ENCODE results near the gene PTH1R. TPM values are rescaled to one million over a fixed set of nuclear protein-coding genes. Genes with fewer than 3 reads are reported as not detected.

PTH1R gene
- total RNA-seq, 1 donor from 2014 or later = 11.8 TPM

DNA sequence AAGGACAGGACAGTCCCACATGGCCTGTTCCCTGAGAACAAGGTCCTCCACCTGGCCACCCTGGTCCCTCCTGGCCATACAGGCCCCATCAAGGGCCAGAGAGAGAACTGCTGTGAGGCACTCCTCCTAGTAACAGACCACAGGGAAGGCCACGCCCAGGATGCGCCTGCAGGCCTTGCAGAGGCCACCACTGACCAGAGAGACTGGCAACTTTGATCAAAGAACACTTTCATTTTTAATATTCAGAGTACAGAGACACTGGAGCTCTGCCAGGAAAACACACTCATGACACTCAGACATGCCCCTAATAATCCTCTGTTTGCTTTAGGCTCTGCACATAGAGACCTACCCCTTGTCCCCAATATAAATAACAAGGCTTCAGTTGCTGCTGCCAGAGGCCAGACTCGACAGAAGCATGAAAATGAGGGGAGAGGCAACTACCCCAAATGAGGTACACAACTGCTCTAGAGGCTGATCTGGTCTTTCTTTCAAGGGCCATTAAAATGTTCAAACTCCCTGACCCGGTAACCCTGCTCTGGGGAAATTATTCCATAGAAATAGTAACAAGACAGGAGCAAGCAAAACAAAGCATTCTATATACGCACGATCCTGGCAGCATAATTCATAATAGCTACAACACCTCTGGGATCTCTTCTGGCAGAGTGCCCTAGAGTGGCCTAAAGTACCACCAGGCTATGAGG, 54.3 kb downstream of the PTH1R start:
- intact Hi-C loops (cut with DNase I) = loop anchor here (5.0 kb wide), 1 partner anchor 46 kb away; the partner anchor contains the start of genes CCDC12 and NBEAL2
- ATAC-seq (ENCODE audit: poor library complexity) (no peak), DNase-seq (peak; percentile 86)

DNA sequence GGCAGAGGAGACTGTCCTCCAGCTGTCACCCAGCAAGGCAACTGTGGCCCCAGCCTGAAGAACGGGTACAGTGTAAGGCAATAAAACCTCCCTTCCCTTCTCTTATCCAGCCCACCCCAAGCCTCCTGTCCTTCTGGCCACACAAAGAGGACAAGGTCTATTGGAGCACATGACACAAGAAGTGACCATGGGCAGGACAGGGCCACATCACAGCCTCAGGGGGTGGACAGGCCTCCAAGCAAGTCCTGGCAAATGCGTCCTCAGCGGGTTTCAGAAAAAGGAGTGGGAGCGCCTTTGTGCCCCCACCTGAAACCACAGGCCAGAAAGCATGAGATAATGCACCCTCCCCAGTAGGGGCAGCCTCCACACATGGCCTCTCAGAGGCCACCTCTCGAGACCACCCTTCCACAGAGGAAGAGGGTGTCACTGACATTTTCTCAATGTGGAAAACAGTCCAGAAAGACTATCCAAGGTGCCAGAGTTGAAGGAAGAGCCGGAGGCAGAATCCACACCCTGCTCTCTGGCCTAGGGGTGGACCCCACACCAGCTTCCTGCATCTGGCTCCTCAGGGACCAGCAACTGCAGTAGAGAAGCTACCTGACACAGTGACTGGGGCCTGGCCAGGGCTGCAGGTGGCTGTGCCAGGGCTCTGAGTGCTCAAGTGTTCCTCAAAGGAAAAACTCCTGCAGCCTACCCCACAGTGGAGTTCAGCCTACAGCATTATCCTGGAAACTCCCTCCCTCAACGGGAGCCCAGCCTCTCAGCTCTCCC, 55.1 kb downstream of the PTH1R start:
- DNase-seq = no peak
- no peak for ATAC-seq (ENCODE audit: poor library complexity)
- intact Hi-C loops (cut with DNase I) = loop anchor here (5.0 kb wide), 1 partner anchor 45 kb away; the partner anchor contains the start of genes CCDC12 and NBEAL2

DNA sequence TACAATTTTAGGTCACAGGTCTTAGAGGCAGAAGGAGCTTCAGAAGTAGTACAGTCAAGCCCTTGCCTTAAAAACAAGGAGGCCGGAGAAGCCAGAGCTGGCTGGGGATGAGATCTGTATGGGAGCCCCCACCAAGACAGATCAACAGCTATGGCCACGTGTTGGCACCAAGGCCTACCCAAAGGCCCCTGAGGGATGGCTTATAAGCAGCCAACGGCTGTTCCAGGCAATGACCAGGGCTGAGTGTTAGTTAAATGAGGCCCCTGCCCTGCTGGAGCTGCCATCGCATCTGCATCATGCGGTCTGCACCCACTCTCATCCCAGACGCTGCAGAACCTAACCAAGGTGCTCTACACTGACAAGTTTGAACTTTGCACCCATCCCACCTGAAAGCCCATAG, 55.7 kb downstream of the PTH1R start:
- intact Hi-C loops (cut with DNase I) = loop anchor here (5.0 kb wide), 1 partner anchor 44 kb away; the partner anchor contains the start of genes CCDC12 and NBEAL2
- no peak for ATAC-seq (ENCODE audit: poor library complexity)

GRCh38 chr3:46934072-46934471, 56.6 kb downstream of the PTH1R start:
- intact Hi-C loops (cut with DNase I) = loop anchor here (5.0 kb wide), 1 partner anchor 43 kb away; the partner anchor contains the start of genes CCDC12 and NBEAL2
- ATAC-seq (ENCODE audit: poor library complexity) = no peak
- no peak for DNase-seq

More for the DNA sequence above, 55.7 kb downstream of the PTH1R start:
- no peak for DNase-seq

- intact Hi-C loops (cut with DNase I) = loop anchor here (5.0 kb wide), 1 partner anchor 43 kb away; the partner anchor contains the start of genes CCDC12 and NBEAL2
- DNase-seq = peak; percentile 79
- peak; percentile 37 for ATAC-seq (ENCODE audit: poor library complexity)
These were observed 57.1 kb downstream of the PTH1R start for GRCh38 chr3:46934498-46935167.

GRCh38 chr3:46935168-46935858, 57.8 kb downstream of the PTH1R start:
- DNase-seq = peak; percentile 85
- intact Hi-C loops (cut with DNase I) = no loop called here
- ATAC-seq (ENCODE audit: poor library complexity) = peak; percentile 87

GRCh38 chr3:46935989-46936558, 58.6 kb downstream of the PTH1R start:
- no peak for DNase-seq
- intact Hi-C loops (cut with DNase I) = no loop called here
- ATAC-seq (ENCODE audit: poor library complexity) = no peak

DNA sequence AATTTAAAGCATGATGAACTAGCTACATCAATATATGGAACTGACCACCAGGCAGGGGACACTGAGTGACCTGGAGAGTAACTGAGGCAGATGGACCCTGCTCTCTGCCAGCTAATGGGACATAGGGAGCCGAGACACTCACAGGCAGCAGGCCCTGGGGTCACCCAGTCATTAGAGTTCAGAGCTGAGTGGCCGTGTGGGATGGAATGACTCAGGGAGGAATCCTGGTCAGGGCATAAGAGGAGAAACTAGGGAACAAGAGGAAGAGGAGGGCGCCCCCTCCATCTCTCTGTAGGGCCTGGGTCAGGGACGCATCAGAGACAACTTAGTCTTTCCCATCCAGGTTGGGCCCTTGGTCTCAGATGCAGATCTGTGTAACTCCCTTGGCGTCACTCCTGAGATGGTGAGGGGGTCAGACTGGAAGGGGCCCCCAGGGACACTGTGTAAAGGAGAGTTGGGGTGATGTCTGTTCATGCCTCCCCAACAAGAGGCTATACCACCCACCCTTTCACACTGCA, 59.3 kb downstream of the PTH1R start:
- ATAC-seq (ENCODE audit: poor library complexity) (no peak), DNase-seq (no peak)
- intact Hi-C loops (cut with DNase I) = no loop called here

- intact Hi-C loops (cut with DNase I) = no loop called here
- ATAC-seq (ENCODE audit: poor library complexity) (no peak), DNase-seq (no peak)
These were observed 60.6 kb downstream of the PTH1R start for GRCh38 chr3:46938118-46938517.

GRCh38 chr3:46939578-46940445, 62.3 kb downstream of the PTH1R start:
- intact Hi-C loops (cut with DNase I) = no loop called here
- no peak for ATAC-seq (ENCODE audit: poor library complexity)
- DNase-seq = no peak

GRCh38 chr3:46942076-46942475, 64.6 kb downstream of the PTH1R start:
- no peak for DNase-seq
- no peak for ATAC-seq (ENCODE audit: poor library complexity)
- intact Hi-C loops (cut with DNase I) = no loop called here

- ATAC-seq (ENCODE audit: poor library complexity) (no peak), DNase-seq (no peak)
- intact Hi-C loops (cut with DNase I) = no loop called here
These were observed 65.1 kb downstream of the PTH1R start for GRCh38 chr3:46942481-46943236.

- ATAC-seq (ENCODE audit: poor library complexity) (peak; percentile 61), DNase-seq (peak; percentile 42)
- intact Hi-C loops (cut with DNase I) = no loop called here
These were observed 66.0 kb downstream of the PTH1R start for GRCh38 chr3:46943237-46944187.

GRCh38 chr3:46944191-46944590, 66.7 kb downstream of the PTH1R start:
- DNase-seq = no peak
- ATAC-seq (ENCODE audit: poor library complexity) = peak; percentile 29
- intact Hi-C loops (cut with DNase I) = no loop called here

DNA sequence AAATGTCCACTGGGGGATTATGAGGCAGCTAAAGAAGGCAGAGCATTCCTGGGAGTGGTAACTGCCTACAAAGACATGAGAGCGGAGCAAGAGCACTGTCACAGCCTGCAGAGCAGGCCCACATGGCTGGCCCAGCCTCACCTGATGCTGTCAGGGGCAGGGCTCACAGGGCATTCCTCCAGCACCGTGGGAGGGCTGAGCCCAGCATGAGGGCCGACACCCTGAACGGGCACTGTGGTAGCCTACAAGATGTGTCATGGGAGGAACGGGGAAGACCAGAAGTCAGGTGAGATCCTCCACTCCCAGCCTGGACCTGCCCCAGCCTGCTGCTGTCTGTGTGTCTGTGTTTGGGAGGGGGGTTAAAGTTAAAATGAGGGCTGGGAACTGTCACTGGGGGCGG, 68.9 kb downstream of the PTH1R start:
- intact Hi-C loops (cut with DNase I) = no loop called here
- DNase-seq (no peak), ATAC-seq (ENCODE audit: poor library complexity) (no peak)
